Upper lobe of right lung (tissue), 1 donor: ENCODE results near the gene RAB37. TPM values are rescaled to one million over a fixed set of nuclear protein-coding genes. Genes with fewer than 3 reads are reported as not detected.
A peak's percentile ranks its signal among the peaks of the same experiment; 100 is the strongest.

Experiments
- ATAC-seq: fragments of 200-7000 bp; cut with Tn5 transposase; one replicate; pipeline ENCODE4 v1.9.1; 2020; ENCODE audit warnings: mild to moderate bottlenecking, moderate library complexity
- DNase-seq: peaks from one replicate; pipeline ENCODE4 v3.0.0-alpha.2; 2020
- H3K27ac ChIP-seq: fragments of 200-600 bp; one replicate; pipeline ENCODE4 v1.8.0; 2022
- H3K27me3 ChIP-seq: fragments of 200-600 bp; one replicate; pipeline ENCODE4 v1.8.0; 2022; ENCODE audit warnings: mild to moderate bottlenecking
- H3K36me3 ChIP-seq: fragments of 200-600 bp; one replicate; pipeline ENCODE4 v1.8.0; 2022
- H3K4me1 ChIP-seq: fragments of 200-600 bp; one replicate; pipeline ENCODE4 v1.8.0; 2022
- H3K4me3 ChIP-seq: fragments of 200-600 bp; one replicate; pipeline ENCODE4 v1.8.0; 2022; ENCODE audit warnings: mild to moderate bottlenecking
- H3K9me3 ChIP-seq: fragments of 200-600 bp; one replicate; pipeline ENCODE4 v1.8.0; 2022
- CTCF ChIP-seq: fragments of 200-600 bp; IDR thresholded peaks from one replicate; pipeline ENCODE4 v1.8.0; 2022; ENCODE audit warnings: antibody characterized with exemption
- intact Hi-C: fragments of 100-400 bp; cut with DNase I; formaldehyde crosslinking; loops from one replicate; pipeline ENCODE4 v1.11.0; 2022
- long read RNA-seq: library from polyadenylated mRNA; unstranded; transcript quantifications from one replicate; pipeline ENCODE4 v2.0.0, GENCODE V29; 2021
- total RNA-seq: library from RNA; stranded (reverse); fragmentation: NEBNext Ultra II Directional; extraction: Animal tissue kit (Norgen Biotek cat#: 25700); gene quantifications from one replicate; pipeline ENCODE4 v1.2.1, GENCODE V29; 2021
- donor health status: DM: no; HTN: yes; CAD: no; lungs with severe emphysema.

RAB37 gene
- 6.8 TPM for total RNA-seq
- long read RNA-seq, partial matches to known transcripts = 0 of 19 reads
- long read RNA-seq, other reads (novel, unspliced or antisense) = 11 of 19 reads

- peak; percentile 81 for DNase-seq
- Histone ChIP-seq H3K36me3 (no peaks in the 10 kb centered on the region), H3K27me3 (peaks cover 29% of the 10 kb centered on the region), H3K4me3 (peak within 1 kb of the TSS; percentile 45), H3K27ac (peak within 1 kb of the TSS; percentile 42), H3K9me3 (no peaks in the 10 kb centered on the region), H3K4me1 (peaks cover 30% of the 10 kb centered on the region)
- peak; percentile 56 for TF ChIP-seq CTCF
- intact Hi-C loops = no loop called here
- peak; percentile 68 for ATAC-seq
Measured at GRCh38 chr17:74736513-74737298, at the start of gene RAB37. Gene RAB37 (plus strand): TSS chr17:74737256. CDS start chr17:74737273, 17 bp downstream.

GRCh38 chr17:74687886-74688285 is 49.2 kb upstream of the RAB37 start:
- H3K36me3 ChIP-seq = no peaks in the 10 kb centered on the region
- peaks cover 13% of the 10 kb centered on the region for H3K4me1 ChIP-seq
- H3K9me3 ChIP-seq = no peaks in the 10 kb centered on the region
- DNase-seq = no peak
- ATAC-seq = no peak
- no peaks in the 10 kb centered on the region for H3K27me3 ChIP-seq
- TF ChIP-seq CTCF = no peak
- intact Hi-C loops = no loop called here
- H3K27ac ChIP-seq = no peak overlapping the region
- no peak overlapping the region for H3K4me3 ChIP-seq

- no peak for TF ChIP-seq CTCF
- H3K4me3 ChIP-seq = no peak overlapping the region
- intact Hi-C loops = no loop called here
- no peak for DNase-seq
- peak; percentile 95 for ATAC-seq
- peak overlapping the region; percentile 63 for H3K27ac ChIP-seq
- no peaks in the 10 kb centered on the region for H3K9me3 ChIP-seq
- H3K27me3 ChIP-seq = no peaks in the 10 kb centered on the region
- no peaks in the 10 kb centered on the region for H3K36me3 ChIP-seq
- H3K4me1 ChIP-seq = peaks cover 8% of the 10 kb centered on the region
Measured at GRCh38 chr17:74690409-74690825, 46.6 kb upstream of the RAB37 start.

- peaks cover 8% of the 10 kb centered on the region for H3K4me1 ChIP-seq
- intact Hi-C loops = no loop called here
- no peaks in the 10 kb centered on the region for H3K9me3 ChIP-seq
- H3K27ac ChIP-seq = peak overlapping the region; percentile 63
- no peaks in the 10 kb centered on the region for H3K36me3 ChIP-seq
- H3K27me3 ChIP-seq = no peaks in the 10 kb centered on the region
- ATAC-seq = no peak
- no peak for DNase-seq
- H3K4me3 ChIP-seq = no peak overlapping the region
- no peak for TF ChIP-seq CTCF
Measured at GRCh38 chr17:74691151-74691550, 45.9 kb upstream of the RAB37 start.

- Histone ChIP-seq H3K9me3 (no peaks in the 10 kb centered on the region), H3K36me3 (no peaks in the 10 kb centered on the region)
Measured at GRCh38 chr17:74694081-74694480, 43.0 kb upstream of the RAB37 start.

More at GRCh38 chr17:74694081-74694480, 43.0 kb upstream of the RAB37 start:
- TF ChIP-seq CTCF = no peak
- Histone ChIP-seq H3K4me1 (peaks cover 8% of the 10 kb centered on the region), H3K4me3 (no peak overlapping the region), H3K27me3 (no peaks in the 10 kb centered on the region), H3K27ac (no peak overlapping the region)
- intact Hi-C loops = no loop called here
- ATAC-seq (no peak), DNase-seq (no peak)
